Amygdala (tissue), 56 donors: ENCODE results near the gene P2RX1.
A peak's percentile ranks its signal among the peaks of the same experiment; 100 is the strongest.

Source experiments
- DNase-seq, 56 donors: peaks; one replicate each; lab custom pipeline; 2025; lab: John Stamatoyannopoulos, UW

P2RX1 gene

DNA sequence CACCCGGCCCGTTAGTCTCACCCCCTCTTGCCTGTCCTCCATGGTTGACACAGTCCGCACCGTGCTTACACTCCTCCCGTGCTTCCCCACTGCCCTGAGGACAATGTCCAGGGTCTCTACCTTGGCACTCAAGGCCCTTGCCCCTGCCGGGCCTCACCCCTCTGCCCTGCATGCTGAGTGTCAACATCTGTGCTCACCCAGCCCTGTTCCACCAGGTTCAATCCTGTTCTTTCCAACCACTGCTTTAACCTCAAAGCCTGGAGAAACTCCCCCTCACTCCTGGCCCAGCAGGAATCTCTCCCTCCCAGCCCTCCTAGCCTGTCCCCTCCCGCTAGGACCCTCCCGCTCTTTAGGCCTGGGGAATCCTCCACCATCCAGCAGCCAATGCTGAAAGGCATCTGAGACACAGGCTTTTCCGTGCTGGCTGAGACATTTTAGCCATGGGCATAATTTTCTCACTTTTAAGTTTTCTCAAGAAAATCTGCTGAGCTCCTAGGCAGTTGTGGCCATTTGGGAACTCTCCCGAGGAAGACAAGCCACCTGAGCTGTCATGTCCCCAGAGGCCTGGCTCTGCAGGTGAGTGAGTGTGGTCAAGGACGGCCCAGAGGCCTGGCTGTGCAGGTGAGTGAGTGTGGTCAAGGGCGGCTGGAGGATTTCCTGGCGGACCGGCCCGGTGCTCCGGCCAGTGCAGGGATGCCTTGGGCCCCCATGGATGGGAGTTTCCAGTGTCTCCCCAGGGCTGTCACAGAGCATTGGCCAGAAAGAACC, 10.8 kb upstream of the P2RX1 start:
- DNase-seq, result no peak

DNA sequence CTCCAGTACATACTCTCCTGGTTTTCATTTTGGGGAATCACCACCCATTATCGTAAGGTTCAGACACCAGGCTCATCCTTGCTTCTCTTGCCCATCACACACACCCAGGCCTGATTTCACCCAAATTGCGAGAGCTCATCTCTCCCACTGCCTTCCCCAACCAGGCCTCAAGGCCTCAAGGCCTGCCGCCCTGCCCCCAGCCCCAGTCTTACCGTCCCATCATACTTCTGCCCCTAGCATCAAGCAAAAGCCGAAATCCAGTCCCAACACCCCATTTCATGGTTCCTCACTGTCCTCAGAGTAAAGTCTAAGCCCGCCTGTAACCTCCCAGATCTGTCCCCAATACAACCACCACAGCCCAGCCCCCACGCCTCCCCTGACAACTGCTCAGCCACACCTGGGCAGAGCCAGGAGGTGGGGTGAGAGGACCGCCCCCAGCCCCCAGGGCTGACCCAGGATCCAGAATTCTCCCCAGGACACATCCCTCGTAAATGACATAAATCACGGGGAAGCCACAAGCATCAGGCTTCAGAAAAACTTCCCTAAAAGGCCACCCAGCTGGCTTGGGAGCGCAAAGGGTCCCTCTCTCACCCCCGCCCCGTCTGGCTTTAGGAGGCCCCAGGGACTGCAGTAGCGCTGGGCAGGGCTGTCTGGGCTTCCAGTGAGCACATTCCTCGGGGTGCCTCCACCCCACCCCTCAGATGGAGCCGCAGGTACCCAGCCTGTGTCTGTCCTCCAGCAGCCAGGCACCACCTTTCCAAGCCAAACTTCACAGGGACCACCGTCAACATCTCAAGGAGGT, 9.6 kb upstream of the P2RX1 start:
- DNase-seq, result no peak

DNA sequence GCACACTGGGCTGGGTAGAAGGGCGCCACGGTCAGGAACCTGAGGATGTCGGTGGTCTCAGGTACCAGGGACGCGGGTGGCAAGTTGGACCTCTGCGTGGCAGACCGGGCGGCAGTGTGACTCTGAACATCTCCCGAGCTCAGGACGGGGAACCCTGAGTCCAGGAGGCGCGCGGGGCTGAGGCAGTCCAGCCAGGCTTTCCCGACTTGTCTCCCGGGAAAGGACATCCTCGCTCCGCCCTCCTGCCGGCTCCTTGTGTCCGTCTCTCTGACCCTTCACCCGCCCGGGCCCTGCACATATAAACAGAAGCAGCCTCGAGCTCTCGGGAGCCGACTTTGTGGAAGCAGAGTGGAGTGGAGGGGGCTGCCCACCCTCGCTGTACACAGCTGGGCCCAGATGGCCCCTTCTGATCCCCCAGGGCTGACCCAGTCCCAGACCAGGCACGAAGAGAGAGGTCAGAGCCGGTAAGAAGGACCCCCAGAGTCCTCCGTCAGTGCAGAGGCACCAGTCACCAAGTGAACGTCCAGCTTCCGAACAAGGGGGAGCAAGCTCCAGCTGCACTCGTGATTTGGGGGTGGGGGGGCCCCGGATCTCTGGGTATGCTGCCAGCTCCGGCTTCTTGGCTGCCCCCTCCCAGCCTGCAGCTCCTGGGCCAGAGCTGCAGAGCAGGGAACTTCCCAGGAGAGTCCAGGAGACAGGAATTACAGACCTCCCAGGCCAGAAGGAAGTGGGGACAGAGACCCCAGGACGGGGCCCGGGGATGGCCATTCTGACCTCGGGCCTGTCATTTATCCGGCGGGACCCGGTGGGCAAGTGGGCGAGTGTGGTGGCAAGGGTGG, 8.5 kb upstream of the P2RX1 start:
- DNase-seq, result no peak

DNA sequence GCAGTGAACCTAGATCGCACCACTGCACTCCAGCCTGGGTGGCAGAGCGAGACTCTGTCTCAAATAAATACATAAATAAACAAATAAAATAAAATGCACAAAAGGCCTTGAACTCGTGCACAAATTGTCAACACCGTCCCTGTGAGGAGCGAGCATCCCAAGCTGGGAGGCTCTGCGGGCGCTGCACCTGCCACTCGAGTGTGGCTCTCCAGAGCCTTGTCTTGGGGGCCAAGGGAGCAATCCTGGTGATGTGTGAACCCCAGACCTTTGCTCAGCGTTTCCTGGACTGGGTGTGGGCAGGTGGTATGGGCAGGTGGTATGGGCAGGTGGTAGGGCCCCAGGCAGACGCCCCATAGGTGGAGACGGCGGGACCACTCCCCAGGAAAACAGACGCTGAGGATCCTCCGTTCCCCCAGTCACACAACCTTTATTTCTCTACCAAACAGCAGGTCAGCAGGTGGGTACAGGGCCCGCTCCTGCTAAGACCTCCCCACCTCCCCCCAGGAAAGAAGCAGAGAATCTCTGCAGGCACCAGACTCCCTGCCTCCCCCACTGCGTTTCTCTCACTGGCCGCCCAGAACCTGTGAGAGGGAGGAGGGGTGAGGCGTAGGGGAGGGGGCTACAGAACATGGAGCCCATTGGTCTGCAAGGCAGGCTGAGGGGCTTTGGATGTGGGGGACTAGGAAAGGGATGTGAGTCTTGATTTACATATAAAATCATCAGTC, 7.4 kb upstream of the P2RX1 start:
- no peak for DNase-seq

DNA sequence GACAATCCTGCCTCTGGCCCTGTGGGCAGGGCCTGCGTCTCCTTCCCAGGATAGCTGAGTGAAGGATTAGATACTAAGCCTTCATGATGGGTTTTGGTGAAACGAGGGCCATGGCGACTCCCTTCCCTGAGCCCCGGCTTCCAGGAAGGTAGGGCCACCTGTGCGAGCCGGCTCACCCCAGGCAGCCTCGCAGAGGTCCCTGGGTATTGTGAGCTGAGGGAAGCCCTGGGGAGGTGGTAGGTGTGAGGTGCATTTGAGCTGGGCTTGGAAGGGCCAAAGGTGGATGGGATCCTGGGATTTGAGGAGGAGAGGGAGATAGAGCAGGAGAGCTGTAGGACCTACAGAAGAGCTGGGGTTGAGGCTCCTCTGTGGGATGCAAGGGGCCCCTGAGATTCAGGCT, 6.5 kb upstream of the P2RX1 start:
- no peak for DNase-seq

DNA sequence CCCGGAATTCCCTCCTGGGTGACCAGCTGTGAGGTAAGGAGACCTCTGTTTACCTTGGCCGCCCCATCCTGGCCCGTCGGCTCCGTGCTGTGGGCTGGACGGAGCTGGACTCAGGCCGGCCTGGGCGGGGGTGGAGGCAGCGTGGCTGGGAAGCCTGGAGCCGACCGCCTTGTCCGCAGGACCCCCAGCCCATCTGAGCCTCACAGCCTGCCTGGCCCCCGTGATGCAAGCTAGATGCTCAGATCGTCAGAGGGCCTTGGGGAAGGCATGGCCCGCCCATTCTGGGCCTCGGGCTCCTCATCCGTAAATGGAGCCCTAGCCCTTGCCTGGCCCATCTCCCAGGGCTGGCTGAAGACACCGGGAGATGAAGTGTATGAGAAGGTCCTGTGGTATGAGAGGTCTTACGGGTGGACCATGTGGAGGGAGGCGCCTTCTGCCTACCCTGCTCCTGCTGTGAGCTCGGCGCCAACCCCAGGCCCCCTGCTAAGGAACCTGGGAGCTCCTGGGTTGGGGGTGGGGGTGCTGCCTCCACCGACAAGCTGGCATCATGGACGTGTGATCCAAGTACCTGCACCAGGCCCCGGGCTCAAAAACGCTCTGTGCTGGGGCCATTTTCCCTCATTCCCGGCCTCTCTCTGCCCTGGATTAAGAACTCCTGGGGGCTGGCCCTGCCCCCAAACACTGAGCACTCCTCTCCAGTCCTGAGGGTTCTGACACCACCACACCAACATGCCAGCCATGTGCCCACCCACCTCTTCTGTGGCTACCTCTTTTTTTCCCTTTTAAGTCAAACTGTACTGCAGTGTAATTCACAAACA, 5.4 kb upstream of the P2RX1 start:
- DNase-seq, result no peak

DNA sequence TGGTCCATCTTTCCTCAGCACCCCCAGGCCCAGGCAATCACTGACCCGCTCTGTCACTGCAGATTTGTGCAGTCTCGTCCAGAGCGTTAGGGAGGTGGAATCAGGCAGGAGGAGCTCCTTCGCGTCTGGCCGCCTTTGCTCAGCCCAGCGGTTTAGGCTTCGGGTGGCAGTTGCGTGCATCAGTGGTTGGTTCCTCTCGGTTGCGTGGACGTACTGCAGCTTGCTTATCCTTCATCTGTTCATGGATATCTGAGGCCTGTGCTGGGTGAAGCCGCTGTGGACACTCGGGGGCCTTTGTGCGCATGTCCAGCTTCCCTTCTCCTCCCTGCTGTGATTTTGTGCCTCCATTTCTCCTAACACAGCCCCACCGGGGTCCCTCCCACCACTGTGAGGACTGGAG, 4.7 kb upstream of the P2RX1 start:
- DNase-seq, result no peak

DNA sequence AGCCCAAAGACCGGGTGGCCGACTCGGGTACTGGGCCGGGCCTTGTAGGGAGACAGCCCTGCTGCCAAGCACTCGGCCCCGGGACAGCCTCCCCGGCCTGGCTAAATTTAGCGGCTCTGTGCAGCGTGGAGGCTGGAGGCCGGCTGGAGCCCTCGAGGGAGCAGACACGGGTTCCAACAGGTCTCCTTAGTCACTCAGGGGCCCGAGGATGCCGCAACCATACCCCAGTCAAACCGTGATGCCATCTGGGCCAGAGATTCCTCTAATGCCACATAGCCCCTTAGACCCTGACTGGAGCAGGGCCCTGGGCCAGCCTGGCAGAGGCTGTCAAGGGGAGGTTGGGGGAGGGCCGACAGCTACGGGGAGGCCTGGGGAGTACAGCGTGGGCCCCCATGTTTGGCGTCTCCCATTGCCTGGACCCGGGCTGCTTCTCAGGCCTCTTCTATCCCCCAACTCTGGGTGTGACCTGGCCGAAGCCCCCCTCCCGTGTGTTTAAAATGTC, 2.9 kb upstream of the P2RX1 start:
- DNase-seq, result no peak

DNA sequence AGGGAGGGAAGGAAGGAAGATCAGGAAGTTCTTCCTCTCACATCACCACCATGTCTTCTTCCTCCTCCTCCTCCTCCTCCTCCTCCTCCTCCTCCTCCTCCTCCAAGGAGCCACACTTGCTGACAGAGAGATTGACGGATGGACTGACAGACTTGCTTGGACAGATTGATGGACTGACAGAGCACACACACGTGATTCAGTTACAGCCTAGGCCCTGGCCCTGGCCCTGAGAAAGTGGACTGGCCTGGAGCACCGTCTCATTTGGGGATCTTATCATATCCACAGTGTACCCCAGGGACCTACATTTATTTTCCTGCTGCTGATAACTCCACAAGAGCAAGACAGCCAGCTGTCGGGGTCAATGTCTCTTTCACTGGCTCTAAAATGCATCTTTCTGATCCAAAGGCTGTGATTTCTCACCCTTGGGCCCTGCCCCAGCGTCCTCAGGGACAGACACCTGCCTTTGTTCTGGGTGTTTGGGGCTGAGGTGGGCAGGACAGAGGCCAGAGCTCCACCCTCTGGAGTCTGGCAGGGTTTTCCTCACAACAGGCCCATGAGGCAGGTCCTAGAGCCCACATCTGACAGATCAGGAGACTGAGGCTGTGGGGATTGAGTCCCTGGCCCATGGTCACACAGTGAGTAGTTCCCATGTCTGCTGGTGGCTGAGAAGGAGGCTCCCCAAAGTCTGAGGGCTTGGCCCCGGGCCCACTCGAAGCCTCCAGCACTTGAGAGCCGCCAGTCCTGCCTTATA, 2.3 kb upstream of the P2RX1 start:
- DNase-seq, result no peak

DNA sequence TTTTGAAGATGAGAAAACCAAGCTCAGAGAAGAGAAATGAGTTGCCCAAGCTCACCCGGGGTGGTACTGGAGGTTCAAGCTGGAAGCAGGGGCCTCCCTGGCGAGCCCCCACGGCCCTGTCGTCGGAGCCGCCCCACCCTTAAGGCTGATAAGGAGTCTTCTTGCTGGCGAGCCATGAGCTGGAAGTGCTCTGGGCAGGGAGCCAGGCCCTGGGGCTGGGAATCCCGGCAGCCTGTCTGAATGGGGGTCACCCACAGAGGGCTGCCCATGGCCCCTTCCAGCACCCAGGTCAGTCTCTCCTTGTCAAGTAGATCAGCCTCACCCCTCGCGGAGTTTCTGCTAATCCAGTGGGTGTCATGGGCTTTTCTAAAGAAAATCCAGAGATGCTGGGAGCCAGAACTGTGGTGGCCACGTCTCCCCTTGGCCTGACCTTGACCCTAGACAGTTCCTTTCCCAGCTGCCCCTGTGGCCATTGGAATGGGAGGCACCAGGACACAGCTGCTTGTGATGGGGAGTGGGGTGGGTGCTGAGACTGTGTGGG, 1.2 kb upstream of the P2RX1 start:
- DNase-seq, result no peak

DNA sequence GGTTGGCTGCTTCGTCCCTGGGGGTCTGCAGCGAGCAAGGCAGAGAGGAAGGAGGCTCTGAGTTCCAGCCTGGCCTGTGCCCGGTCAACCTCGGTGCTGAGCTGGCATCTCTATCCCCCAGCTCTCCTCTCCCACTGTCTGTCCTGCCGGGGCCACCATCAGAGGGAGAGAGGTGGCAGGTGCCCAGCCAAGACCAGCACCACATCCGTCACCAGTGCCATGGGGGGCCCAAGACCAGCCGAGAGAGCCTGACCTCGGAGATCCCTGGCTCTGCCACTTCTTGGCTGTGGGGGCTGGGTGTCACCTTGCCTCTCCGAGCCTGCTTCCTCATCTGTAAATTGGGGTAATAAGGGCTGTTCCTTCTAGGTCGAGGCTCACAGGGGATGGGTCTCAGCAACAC, 560 bp upstream of the P2RX1 start:
- DNase-seq, result no peak

DNA sequence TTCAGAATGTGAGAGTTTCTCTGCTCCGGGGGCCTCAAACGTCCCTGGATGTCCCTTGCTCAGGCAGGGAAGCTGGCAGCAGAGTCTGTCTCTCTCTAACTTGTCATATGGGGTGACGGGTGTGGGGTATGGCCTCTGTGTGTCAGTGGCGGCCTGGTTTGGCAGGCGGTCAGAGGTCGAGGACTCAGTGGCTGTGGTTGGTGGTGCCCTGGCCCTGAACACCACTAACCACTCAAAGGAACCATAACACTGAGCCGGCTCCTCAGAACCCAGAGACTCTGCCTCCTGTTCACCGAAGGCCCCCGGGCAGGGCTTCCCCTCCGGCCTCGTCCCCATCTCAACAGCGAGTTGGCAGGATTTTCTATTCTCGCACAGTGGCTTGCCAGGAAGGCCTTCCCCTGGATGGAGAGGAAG, 677 bp downstream of the P2RX1 start:
- DNase-seq, result no peak

DNA sequence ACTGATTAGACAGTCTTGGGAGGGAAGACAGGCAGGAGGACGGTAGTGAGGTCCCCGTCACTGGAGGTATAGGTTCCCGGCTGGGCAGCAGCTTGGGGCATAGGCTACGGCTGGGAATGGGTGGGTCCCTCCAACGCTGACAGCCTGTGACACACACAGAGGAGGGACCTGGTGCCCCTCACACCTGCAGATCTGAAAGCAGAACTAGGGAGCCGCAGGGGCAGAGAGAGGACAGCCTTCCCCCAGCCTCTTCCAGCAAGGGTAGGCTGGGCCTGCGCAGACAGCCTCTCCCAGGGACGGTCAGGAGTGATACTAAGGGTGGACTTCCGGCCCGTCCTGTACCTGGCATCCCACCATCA, 2.0 kb downstream of the P2RX1 start:
- DNase-seq, result no peak

DNA sequence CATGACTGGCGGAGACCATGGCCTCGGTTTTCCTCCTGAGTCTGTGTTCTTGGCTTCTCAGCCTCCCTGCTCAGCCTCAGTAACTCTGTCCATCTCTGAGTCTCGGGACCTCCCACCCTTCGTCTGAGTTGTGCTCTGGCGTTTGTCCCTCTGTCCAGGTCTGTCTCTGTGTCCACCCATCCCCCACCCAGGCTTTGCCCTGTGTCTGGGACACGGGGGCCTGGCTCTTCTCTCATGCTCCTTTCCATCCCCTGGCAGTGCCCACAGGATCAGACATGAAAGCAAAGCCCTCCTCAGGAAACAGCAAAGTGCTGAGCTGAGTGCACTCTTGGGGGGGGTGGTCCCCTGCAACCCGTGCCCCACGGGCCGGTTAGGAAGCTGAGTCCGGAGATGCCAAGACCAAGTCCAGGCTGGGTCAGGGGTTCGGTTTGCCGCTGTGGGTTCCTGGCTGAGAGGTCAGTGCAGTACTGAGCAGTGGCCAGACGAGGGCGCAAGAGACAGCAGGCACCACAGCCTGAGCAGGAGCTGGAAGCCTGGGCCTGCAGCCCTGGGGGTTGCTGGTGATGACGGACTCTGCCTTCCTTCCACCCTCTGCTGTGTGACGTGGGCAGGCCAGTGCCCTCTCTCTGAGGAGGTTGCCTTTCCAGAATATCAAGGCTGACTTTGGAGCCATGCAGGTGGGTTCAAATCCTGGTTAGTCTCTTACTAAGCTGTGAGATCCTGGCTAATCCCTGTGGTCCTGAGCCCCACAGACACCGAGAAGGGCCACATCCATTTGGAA, 2.5 kb downstream of the P2RX1 start:
- DNase-seq, result peak in 55 of 56 donors; percentile 13 to 83 (median 54)

DNA sequence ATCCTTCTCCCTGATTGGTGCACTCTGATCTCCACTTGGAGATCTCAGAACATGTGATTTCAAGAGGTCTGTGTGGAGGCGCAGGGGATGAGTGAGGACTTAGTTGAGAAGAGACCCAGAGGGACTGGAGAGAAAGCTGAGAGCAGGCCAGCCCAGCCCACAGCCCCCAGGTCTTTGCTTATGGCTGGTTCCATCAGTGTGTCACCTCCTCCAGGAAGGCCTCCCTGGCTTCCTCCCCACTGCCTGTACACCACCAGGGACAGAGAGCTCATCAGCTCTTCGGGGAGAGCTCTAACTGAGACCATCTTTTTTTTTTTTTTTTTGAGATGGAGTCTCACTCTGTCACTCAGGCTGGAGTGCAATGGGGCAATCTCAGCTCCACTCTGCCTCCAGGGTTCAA, 3.4 kb downstream of the P2RX1 start:
- DNase-seq, result no peak

DNA sequence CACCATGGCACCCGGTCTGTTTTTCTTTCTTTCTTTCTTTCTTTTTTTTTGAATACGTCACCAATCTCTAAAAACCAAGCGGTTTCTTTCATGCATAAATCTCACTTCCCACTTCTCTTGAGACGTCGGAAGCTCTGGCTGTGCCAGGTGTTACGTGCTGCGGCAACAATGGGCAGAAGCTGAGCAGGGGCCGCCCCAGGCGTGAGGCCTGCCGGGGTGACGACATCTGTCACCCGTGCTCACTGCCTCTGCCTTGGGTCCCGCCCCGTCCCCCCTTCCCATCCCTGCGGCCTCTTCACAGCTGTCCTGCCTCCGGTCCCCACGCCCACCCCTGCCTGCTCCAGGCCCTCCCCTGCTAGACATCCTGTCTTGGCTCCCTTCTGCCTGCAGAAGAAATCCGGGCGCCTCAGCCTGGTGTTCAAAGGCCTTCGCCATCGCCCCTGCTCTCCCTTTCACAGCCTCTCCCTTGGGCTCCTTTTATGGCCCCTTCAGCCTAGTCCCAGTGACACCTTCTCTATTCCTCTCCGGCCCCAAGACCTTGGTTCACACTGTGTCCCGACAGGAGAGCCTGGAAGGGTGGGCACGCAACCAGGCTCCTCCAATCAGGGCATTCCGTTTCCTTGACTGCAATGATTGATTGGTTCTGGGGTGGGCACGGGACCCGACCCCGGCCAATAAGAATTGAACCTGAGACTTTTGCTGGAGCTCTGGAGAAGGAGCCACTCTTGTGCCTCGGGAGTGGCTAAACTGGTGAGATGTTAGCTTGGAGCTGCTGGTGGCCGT, 4.8 kb downstream of the P2RX1 start:
- no peak for DNase-seq
